Sigmoid colon (tissue), 4 donors: ENCODE results near the gene TGFBR3L.

Experiments
- EP300 ChIP-seq, 4 donors: sonication (generic); formaldehyde crosslinking; IDR thresholded peaks; one replicate each; pipeline ENCODE4 v1.6.1; 2017; ENCODE audit warnings: antibody characterized with exemption in 4 of 4
- POLR2AphosphoS5 ChIP-seq, 4 donors: sonication (generic); formaldehyde crosslinking; IDR thresholded peaks; one replicate each; pipeline ENCODE4 v1.6.1; 2017; ENCODE audit warnings: antibody characterized with exemption in 4 of 4
- TF ChIP-seq, protein P1 (sequence below), 4 experiments: fragments of 450-650 bp in 3 of 4; fragments of 200-600 bp in 1 of 4; IDR thresholded peaks; one replicate each; pipeline ENCODE4 v1.5.1; 2016 to 2019; ENCODE audit warnings: antibody characterized with exemption in 4 of 4, mild to moderate bottlenecking in 3 of 4, moderate library complexity in 2 of 4

DNA sequence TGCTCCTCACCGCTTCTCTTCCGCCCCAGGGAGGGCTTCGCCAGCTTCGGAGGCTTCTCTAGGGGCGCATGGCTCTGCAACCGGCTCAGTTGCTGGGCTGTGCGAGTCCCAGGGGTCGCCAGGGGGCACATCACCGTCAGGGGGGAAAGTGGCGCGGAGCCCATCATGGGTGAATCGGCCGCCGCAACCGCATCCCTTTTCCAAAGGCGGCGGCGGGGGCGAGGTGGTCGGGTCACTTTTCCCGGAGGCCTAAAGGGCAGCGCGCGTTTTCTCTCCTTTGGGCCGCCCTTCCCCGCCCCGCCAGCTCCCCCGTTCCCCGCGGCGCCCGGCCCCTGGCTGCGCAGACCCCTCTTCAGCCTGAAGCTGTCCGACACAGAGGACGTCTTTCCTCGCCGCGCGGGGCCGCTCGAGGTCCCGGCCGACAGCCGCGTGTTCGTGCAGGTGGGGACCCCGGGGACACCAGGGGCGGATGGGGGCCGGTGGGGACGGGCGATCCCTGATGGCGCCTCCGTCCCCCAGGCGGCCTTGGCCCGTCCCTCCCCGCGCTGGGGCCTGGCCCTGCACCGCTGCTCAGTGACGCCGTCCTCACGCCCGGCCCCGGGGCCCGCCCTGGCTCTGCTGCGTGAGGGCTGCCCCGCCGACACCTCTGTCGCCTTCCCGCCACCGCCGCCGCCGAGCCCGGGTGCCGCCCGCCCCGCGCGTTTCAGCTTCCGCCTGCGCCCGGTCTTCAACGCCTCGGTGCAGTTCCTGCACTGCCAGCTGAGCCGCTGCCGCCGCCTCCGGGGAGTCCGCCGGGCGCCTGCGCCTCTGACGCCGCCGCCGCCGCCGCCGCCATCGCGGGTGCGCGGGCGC, 1.7 kb downstream of the TGFBR3L start:
- TF ChIP-seq, protein P1, sequence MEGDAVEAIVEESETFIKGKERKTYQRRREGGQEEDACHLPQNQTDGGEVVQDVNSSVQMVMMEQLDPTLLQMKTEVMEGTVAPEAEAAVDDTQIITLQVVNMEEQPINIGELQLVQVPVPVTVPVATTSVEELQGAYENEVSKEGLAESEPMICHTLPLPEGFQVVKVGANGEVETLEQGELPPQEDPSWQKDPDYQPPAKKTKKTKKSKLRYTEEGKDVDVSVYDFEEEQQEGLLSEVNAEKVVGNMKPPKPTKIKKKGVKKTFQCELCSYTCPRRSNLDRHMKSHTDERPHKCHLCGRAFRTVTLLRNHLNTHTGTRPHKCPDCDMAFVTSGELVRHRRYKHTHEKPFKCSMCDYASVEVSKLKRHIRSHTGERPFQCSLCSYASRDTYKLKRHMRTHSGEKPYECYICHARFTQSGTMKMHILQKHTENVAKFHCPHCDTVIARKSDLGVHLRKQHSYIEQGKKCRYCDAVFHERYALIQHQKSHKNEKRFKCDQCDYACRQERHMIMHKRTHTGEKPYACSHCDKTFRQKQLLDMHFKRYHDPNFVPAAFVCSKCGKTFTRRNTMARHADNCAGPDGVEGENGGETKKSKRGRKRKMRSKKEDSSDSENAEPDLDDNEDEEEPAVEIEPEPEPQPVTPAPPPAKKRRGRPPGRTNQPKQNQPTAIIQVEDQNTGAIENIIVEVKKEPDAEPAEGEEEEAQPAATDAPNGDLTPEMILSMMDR (IDR thresholded peaks at IDR 0.05) = no peak
- TF ChIP-seq POLR2AphosphoS5 (IDR thresholded peaks at IDR 0.05) (no peak), EP300 (IDR thresholded peaks at IDR 0.05) (no peak)
